HCT116 (cell line): Measurements from ENCODE around the gene SOBP. TPM values are rescaled to one million over a fixed set of nuclear protein-coding genes. Genes with fewer than 3 reads are reported as not detected.

Source experiments
- ATAC-seq: fragments of 200-7000 bp; cut with Tn5 transposase; 2 replicates; pipeline ENCODE4 v1.9.1; 2020; ENCODE audit warnings: mild to moderate bottlenecking, moderate library complexity
- BruUV-seq: library from RNA; stranded (reverse); fragments of 400-500 nt; replicated peaks from 2 replicates; lab custom pipeline; 2021; lab: Mats Ljungman, UMichigan
- CTCF ChIA-PET: fragments of 300-600 bp; sonication (Branson Sonifier 250); formaldehyde crosslinking; loops from one replicate; lab custom pipeline; 2021; ENCODE audit warnings: antibody characterized with exemption; lab: Charles Lee
- POLR2A ChIA-PET: fragments of 300-600, 350-600 bp; sonication (Branson Sonifier 250); formaldehyde crosslinking; loops from one replicate; lab custom pipeline; 2021; ENCODE audit warnings: antibody characterized with exemption; lab: Charles Lee
- RAD21 ChIA-PET, 2 experiments: fragments of 300-600 bp; sonication (Branson Sonifier 250); formaldehyde crosslinking; loops; one replicate each; lab custom pipeline; 2023; ENCODE audit warnings: low total read pairs in 2 of 2; ENCODE audit not compliant: uncharacterized antibody in 2 of 2, unreplicated experiment in 2 of 2, low non-redundant PET in 1 of 2; lab: Charles Lee
- DNase-seq: peaks from one replicate; pipeline ENCODE4 v3.0.0-alpha.2; 2010; ENCODE audit warnings: low read depth, low spot score
- H2AFZ ChIP-seq: fragments of 200-600 bp; shearing (Covaris generic), sonication (generic); 2 replicates; pipeline ENCODE4 v1.6.1; 2017; ENCODE audit warnings: low read depth, mixed run types, mixed read lengths, antibody characterized with exemption, low read length; ENCODE audit not compliant: poor library complexity, severe bottlenecking
- H3K27ac ChIP-seq: 2 replicates; pipeline ENCODE4 v1.5.1; 2012; ENCODE audit warnings: low read depth, low read length
- H3K27me3 ChIP-seq: fragments of 200-600 bp; sonication (generic); 2 replicates; pipeline ENCODE4 v1.6.1; 2016; ENCODE audit warnings: mixed run types, low read length, mixed read lengths; ENCODE audit not compliant: insufficient read depth
- H3K36me3 ChIP-seq, 2 experiments: fragments of 200-500 bp in 1 of 2; fragments of 200-600 bp in 1 of 2; sonication (Bioruptor generic) in 1 of 2; sonication (generic) in 1 of 2; 2 replicates each; pipeline versions ENCODE4 v1.5.1 to v1.6.1; 2014 to 2016; ENCODE audit warnings: low read length in 2 of 2, inconsistent platforms in 1 of 2, mixed read lengths in 1 of 2, mixed run types in 1 of 2; ENCODE audit not compliant: insufficient read depth in 2 of 2, control insufficient read depth in 1 of 2
- H3K4me1 ChIP-seq, 2 experiments: fragments of 200-600 bp in 1 of 2; sonication (generic) in 1 of 2; 2 replicates each; pipeline versions ENCODE4 v1.5.1 to v1.6.1; 2012 to 2017; ENCODE audit warnings: low read length in 2 of 2, inconsistent platforms in 1 of 2, mild to moderate bottlenecking in 1 of 2, mixed read lengths in 1 of 2, mixed run types in 1 of 2, moderate library complexity in 1 of 2; ENCODE audit not compliant: insufficient read depth in 2 of 2, control insufficient read depth in 1 of 2
- H3K4me2 ChIP-seq: fragments of 200-600 bp; sonication (generic); 2 replicates; pipeline ENCODE4 v1.6.1; 2017; ENCODE audit warnings: mixed run types, low read length, mixed read lengths
- H3K4me3 ChIP-seq, 2 experiments: fragments of 200-600 bp in 1 of 2; sonication (generic) in 1 of 2; replicated peaks in 1 of 2; 2 replicates each; pipeline ENCODE4 v1.5.1; 2011 to 2016; ENCODE audit warnings: low read length in 2 of 2, control low read depth in 1 of 2, low read depth in 1 of 2, mild to moderate bottlenecking in 1 of 2, mixed read lengths in 1 of 2, mixed run types in 1 of 2
- H3K79me2 ChIP-seq: fragments of 200-600 bp; sonication (generic); 2 replicates; pipeline ENCODE4 v1.6.1; 2017; ENCODE audit warnings: mild to moderate bottlenecking, mixed run types, low read length, moderate library complexity, mixed read lengths; ENCODE audit not compliant: insufficient read depth
- H3K9ac ChIP-seq: fragments of 200-600 bp; sonication (generic); 2 replicates; pipeline ENCODE4 v1.6.1; 2016; ENCODE audit warnings: low read length, mixed read lengths
- H3K9me2 ChIP-seq: fragments of 200-600 bp; sonication (generic), shearing (Covaris generic); 2 replicates; pipeline ENCODE4 v1.6.1; 2017; ENCODE audit warnings: mixed run types, mild to moderate bottlenecking, moderate library complexity; ENCODE audit not compliant: insufficient read depth
- H3K9me3 ChIP-seq, 2 experiments: fragments of 200-500 bp in 1 of 2; fragments of 200-600 bp in 1 of 2; sonication (Bioruptor generic) in 1 of 2; sonication (generic) in 1 of 2; 2 replicates each; pipeline ENCODE4 v1.6.1; 2014 to 2017; ENCODE audit warnings: low read length in 2 of 2, mixed read lengths in 2 of 2, inconsistent platforms in 1 of 2, low read depth in 1 of 2, mild to moderate bottlenecking in 1 of 2, mixed run types in 1 of 2, moderate library complexity in 1 of 2; ENCODE audit not compliant: control insufficient read depth in 1 of 2, insufficient read depth in 1 of 2
- H4K20me1 ChIP-seq: fragments of 200-600 bp; sonication (generic), shearing (Covaris generic); 2 replicates; pipeline ENCODE4 v1.6.1; 2017; ENCODE audit warnings: mixed run types, mild to moderate bottlenecking, moderate library complexity; ENCODE audit not compliant: insufficient read depth
- CBX3 ChIP-seq: IDR thresholded peaks from 2 replicates; pipeline ENCODE4 v1.6.1; 2012; ENCODE audit warnings: low read depth
- EGR1 ChIP-seq: IDR thresholded peaks from 2 replicates; pipeline ENCODE4 v1.6.1; 2012; ENCODE audit warnings: low read depth
- ELF1 ChIP-seq: IDR thresholded peaks from 2 replicates; pipeline ENCODE4 v1.6.1; 2012; ENCODE audit warnings: low read depth, borderline replicate concordance
- EZH2 ChIP-seq: fragments of 200-600 bp; sonication (generic); IDR thresholded peaks from 2 replicates; pipeline ENCODE4 v1.6.1; 2017; ENCODE audit warnings: antibody characterized with exemption, mixed run types
- EZH2phosphoT487 ChIP-seq: fragments of 200-600 bp; IDR thresholded peaks from 2 replicates; pipeline ENCODE4 v1.6.1; 2018; ENCODE audit warnings: antibody characterized with exemption, borderline replicate concordance
- JUND ChIP-seq: IDR thresholded peaks from 2 replicates; pipeline ENCODE4 v1.6.1; 2012
- POLR2A ChIP-seq: IDR thresholded peaks from 2 replicates; pipeline ENCODE4 v1.7.0; 2011; ENCODE audit warnings: borderline replicate concordance; ENCODE audit not compliant: insufficient read depth, insufficient read length; ENCODE audit errors: extremely low read depth
- POLR2AphosphoS5 ChIP-seq: IDR thresholded peaks from 2 replicates; pipeline ENCODE4 v1.6.1; 2011; ENCODE audit warnings: mild to moderate bottlenecking, low read depth, low read length, moderate library complexity
- SIN3A ChIP-seq: IDR thresholded peaks from 2 replicates; pipeline ENCODE4 v1.6.1; 2012; ENCODE audit warnings: low read depth
- SP1 ChIP-seq: IDR thresholded peaks from 2 replicates; pipeline ENCODE4 v1.6.1; 2012; ENCODE audit warnings: low read depth
- SRF ChIP-seq: IDR thresholded peaks from 2 replicates; pipeline ENCODE4 v1.6.1; 2012; ENCODE audit warnings: low read depth
- TCF7L2 ChIP-seq: IDR thresholded peaks from 2 replicates; pipeline ENCODE4 v1.7.0; 2011; ENCODE audit warnings: borderline replicate concordance, inconsistent platforms; ENCODE audit not compliant: insufficient read depth, insufficient read length; ENCODE audit errors: extremely low read depth
- YY1 ChIP-seq: IDR thresholded peaks from 2 replicates; pipeline ENCODE4 v1.6.1; 2011; ENCODE audit warnings: low read length, low read depth, moderate library complexity, mild to moderate bottlenecking; ENCODE audit not compliant: insufficient replicate concordance; ENCODE audit errors: extremely low read depth
- ZFX ChIP-seq: fragments of 450-650 bp; IDR thresholded peaks from 2 replicates; pipeline ENCODE4 v1.6.1; 2017
- intact Hi-C: fragments of 100-400 bp; cut with micrococcal nuclease; formaldehyde crosslinking; loops from 2 replicates; pipeline ENCODE4 v1.10.0; 2022
- total RNA-seq: library from RNA; stranded (reverse); gene quantifications from one replicate; pipeline ENCODE4 v1.2.1, GENCODE V29; 2021; ENCODE audit not compliant: unreplicated experiment
- TF ChIP-seq, protein P1 (sequence below), 3 experiments: fragments of 200-600 bp in 1 of 3; sonication (generic) in 1 of 3; IDR thresholded peaks in 2 of 3; conservative IDR thresholded peaks in 1 of 3; 2 replicates each; pipeline ENCODE4 v1.5.1; 2012 to 2017; ENCODE audit warnings: low read depth in 2 of 3, low read length in 2 of 3, antibody characterized with exemption in 1 of 3, borderline replicate concordance in 1 of 3, control low read depth in 1 of 3, mild to moderate bottlenecking in 1 of 3, mixed read lengths in 1 of 3, mixed run types in 1 of 3, moderate library complexity in 1 of 3; ENCODE audit not compliant: insufficient read depth in 1 of 3
- TF ChIP-seq, protein P2 (sequence below): IDR thresholded peaks from 2 replicates; pipeline ENCODE4 v1.6.1; 2011; ENCODE audit warnings: mild to moderate bottlenecking, low read length, moderate library complexity; ENCODE audit not compliant: insufficient replicate concordance; ENCODE audit errors: extremely low read depth

The SOBP gene
- total RNA-seq, 1 experiment from 2014 or later = 2.6 TPM

DNA sequence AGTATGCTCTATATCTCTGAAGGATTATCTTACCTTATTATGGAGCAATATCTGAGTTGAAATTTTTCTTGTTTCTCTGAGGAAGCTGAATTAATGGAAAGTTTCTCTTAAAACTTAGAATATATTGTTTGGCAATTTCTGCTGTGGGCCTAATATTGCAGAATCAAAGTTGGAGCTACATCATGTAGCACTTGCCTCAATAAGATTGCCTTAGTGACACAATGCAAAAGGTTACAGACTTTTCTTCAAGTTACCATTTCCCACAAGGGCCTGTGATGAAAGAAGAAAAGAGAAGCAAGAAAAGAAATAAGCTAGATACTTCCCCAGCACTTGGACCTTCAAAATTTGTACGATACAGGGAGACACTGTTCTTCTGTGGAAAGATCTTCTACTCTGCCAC is 151.2 kb downstream of the SOBP start:
- CTCF ChIA-PET = interaction anchor here (1.1 kb wide), 1 partner anchor 24 kb away, joined by 4 read pairs; no protein-coding TSS in a partner anchor

More for the DNA sequence above, 151.2 kb downstream of the SOBP start:
- DNase-seq = no peak
- H3K36me3 ChIP-seq = no peaks in the 10 kb centered on the region
- no peaks in the 10 kb centered on the region for H4K20me1 ChIP-seq
- H3K27ac ChIP-seq = no peak overlapping the region
- H3K4me2 ChIP-seq = no peak overlapping the region
- ChIA-PET POLR2A (no interaction called here), RAD21 (no interaction called here)
- intact Hi-C loops = no loop called here
- H3K4me3 ChIP-seq = no peak overlapping the region
- ATAC-seq = no peak
- no peaks in the 10 kb centered on the region for H3K27me3 ChIP-seq
- TF ChIP-seq EZH2 (no peak), ZFX (no peak), SRF (no peak), YY1 (no peak), EZH2phosphoT487 (no peak), SP1 (no peak), SIN3A (no peak), POLR2A (no peak), POLR2AphosphoS5 (no peak), CBX3 (no peak), TCF7L2 (no peak), JUND (no peak), ELF1 (no peak), EGR1 (no peak)
- TF ChIP-seq, protein P1, sequence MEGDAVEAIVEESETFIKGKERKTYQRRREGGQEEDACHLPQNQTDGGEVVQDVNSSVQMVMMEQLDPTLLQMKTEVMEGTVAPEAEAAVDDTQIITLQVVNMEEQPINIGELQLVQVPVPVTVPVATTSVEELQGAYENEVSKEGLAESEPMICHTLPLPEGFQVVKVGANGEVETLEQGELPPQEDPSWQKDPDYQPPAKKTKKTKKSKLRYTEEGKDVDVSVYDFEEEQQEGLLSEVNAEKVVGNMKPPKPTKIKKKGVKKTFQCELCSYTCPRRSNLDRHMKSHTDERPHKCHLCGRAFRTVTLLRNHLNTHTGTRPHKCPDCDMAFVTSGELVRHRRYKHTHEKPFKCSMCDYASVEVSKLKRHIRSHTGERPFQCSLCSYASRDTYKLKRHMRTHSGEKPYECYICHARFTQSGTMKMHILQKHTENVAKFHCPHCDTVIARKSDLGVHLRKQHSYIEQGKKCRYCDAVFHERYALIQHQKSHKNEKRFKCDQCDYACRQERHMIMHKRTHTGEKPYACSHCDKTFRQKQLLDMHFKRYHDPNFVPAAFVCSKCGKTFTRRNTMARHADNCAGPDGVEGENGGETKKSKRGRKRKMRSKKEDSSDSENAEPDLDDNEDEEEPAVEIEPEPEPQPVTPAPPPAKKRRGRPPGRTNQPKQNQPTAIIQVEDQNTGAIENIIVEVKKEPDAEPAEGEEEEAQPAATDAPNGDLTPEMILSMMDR (IDR thresholded peaks at IDR 0.05 in 2 of 3, conservative IDR thresholded peaks at IDR 0.05 in 1 of 3; ENCODE audit: borderline replicate concordance in 1 of 3, insufficient read depth in 1 of 3, low read depth in 2 of 3, low read length in 2 of 3) = no peak
- TF ChIP-seq, protein P2, sequence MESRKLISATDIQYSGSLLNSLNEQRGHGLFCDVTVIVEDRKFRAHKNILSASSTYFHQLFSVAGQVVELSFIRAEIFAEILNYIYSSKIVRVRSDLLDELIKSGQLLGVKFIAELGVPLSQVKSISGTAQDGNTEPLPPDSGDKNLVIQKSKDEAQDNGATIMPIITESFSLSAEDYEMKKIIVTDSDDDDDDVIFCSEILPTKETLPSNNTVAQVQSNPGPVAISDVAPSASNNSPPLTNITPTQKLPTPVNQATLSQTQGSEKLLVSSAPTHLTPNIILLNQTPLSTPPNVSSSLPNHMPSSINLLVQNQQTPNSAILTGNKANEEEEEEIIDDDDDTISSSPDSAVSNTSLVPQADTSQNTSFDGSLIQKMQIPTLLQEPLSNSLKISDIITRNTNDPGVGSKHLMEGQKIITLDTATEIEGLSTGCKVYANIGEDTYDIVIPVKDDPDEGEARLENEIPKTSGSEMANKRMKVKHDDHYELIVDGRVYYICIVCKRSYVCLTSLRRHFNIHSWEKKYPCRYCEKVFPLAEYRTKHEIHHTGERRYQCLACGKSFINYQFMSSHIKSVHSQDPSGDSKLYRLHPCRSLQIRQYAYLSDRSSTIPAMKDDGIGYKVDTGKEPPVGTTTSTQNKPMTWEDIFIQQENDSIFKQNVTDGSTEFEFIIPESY = no peak
- no peaks in the 10 kb centered on the region for H3K9me3 ChIP-seq
- no peaks in the 10 kb centered on the region for H3K4me1 ChIP-seq
- no peak overlapping the region for H3K9ac ChIP-seq
- H2AFZ ChIP-seq = no peak overlapping the region
- H3K9me2 ChIP-seq = no peaks in the 10 kb centered on the region
- no peaks in the 10 kb centered on the region for H3K79me2 ChIP-seq
- no TSS peak for BruUV-seq
